Astrocyte (in vitro differentiated cells and primary cell): Measurements from ENCODE around the gene DSG3.

ENCODE experiments used
- EZH2 ChIP-seq: IDR thresholded peaks from 2 replicates; pipeline ENCODE4 v1.6.1; 2012; ENCODE audit warnings: mild to moderate bottlenecking, low read length, inconsistent platforms; ENCODE audit not compliant: insufficient read depth
- TF ChIP-seq, protein P1 (sequence below): IDR thresholded peaks from 2 replicates; pipeline ENCODE4 v1.5.1; 2011; ENCODE audit warnings: low read depth, mild to moderate bottlenecking, inconsistent platforms, low read length, moderate library complexity; ENCODE audit not compliant: insufficient read depth

DNA sequence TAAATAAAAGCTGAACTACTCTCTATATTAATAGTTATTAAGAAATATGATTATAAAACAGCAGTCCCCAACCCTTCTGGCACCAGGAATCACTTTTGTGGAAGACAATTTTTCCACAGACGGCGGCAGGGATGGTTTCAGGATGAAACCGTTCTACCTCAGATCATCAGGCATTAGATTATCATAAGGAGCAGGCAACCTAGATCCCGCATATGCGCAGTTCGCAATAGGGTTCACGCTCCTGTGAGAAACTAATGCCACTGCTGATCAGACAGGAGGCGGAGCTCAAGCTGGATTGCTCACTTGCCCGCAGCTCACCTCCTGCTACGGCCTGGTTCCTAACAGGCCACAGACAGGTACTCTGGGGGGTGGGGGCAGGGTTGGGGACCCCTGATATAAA lies 31.1 kb downstream of the DSG3 start:
- TF ChIP-seq, protein P1, sequence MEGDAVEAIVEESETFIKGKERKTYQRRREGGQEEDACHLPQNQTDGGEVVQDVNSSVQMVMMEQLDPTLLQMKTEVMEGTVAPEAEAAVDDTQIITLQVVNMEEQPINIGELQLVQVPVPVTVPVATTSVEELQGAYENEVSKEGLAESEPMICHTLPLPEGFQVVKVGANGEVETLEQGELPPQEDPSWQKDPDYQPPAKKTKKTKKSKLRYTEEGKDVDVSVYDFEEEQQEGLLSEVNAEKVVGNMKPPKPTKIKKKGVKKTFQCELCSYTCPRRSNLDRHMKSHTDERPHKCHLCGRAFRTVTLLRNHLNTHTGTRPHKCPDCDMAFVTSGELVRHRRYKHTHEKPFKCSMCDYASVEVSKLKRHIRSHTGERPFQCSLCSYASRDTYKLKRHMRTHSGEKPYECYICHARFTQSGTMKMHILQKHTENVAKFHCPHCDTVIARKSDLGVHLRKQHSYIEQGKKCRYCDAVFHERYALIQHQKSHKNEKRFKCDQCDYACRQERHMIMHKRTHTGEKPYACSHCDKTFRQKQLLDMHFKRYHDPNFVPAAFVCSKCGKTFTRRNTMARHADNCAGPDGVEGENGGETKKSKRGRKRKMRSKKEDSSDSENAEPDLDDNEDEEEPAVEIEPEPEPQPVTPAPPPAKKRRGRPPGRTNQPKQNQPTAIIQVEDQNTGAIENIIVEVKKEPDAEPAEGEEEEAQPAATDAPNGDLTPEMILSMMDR, result no peak
- TF ChIP-seq EZH2, result no peak
